Panc1 (cell line): ENCODE data around the gene NR3C1. TPM values are rescaled to one million over a fixed set of nuclear protein-coding genes. Genes with fewer than 3 reads are reported as not detected.
"Not testable (repeated sequence)": the region's sequence is repeated elsewhere in the genome, so short reads cannot be mapped to it uniquely, and the experiment has no call there.

Source experiments
- ATAC-seq: fragments of 200-7000 bp; cut with Tn5 transposase; 2 replicates; pipeline ENCODE4 v1.9.1; 2020; ENCODE audit warnings: mild to moderate bottlenecking, moderate library complexity
- BruUV-seq: library from RNA; stranded (reverse); fragments of 400-500 nt; replicated peaks from 2 replicates; lab custom pipeline; 2021; lab: Mats Ljungman, UMichigan
- CTCF ChIA-PET: fragments of 300-600 bp; sonication (Branson Sonifier 250); formaldehyde crosslinking; loops from one replicate; lab custom pipeline; 2022; ENCODE audit warnings: antibody characterized with exemption; lab: Charles Lee
- POLR2A ChIA-PET: fragments of 300-600 bp; sonication (Branson Sonifier 250); formaldehyde crosslinking; loops from one replicate; lab custom pipeline; 2022; ENCODE audit warnings: antibody characterized with exemption; lab: Charles Lee
- DNase-seq: peaks from one replicate; pipeline ENCODE4 v3.0.0-alpha.2; 2010; ENCODE audit warnings: low read depth, low spot score
- H3K27ac ChIP-seq: 2 replicates; pipeline ENCODE4 v1.5.1; 2011; ENCODE audit warnings: mild to moderate bottlenecking, low read length, inconsistent platforms
- H3K27me3 ChIP-seq: fragments of 200-500 bp; sonication (Bioruptor generic); 2 replicates; pipeline ENCODE4 v1.6.0; 2014; ENCODE audit warnings: low read length, inconsistent platforms; ENCODE audit not compliant: control insufficient read depth, insufficient read depth
- H3K36me3 ChIP-seq: fragments of 200-500 bp; sonication (Bioruptor generic); 2 replicates; pipeline ENCODE4 v1.5.1; 2014; ENCODE audit warnings: inconsistent platforms, mild to moderate bottlenecking, low read length, moderate library complexity; ENCODE audit not compliant: control insufficient read depth, insufficient read depth
- H3K4me1 ChIP-seq: 2 replicates; pipeline ENCODE4 v1.5.1; 2011; ENCODE audit warnings: inconsistent platforms, mild to moderate bottlenecking, low read length, moderate library complexity; ENCODE audit not compliant: control insufficient read depth, insufficient read depth
- H3K4me3 ChIP-seq, 2 experiments: 2 replicates each; pipeline ENCODE4 v1.5.1; 2011 to 2012; ENCODE audit warnings: low read depth in 2 of 2, low read length in 2 of 2, mild to moderate bottlenecking in 2 of 2, inconsistent platforms in 1 of 2, moderate library complexity in 1 of 2
- H3K9me3 ChIP-seq: fragments of 200-500 bp; sonication (Bioruptor generic); 2 replicates; pipeline ENCODE4 v1.5.1; 2014; ENCODE audit warnings: low read depth, mild to moderate bottlenecking, inconsistent platforms, low read length, moderate library complexity; ENCODE audit not compliant: control insufficient read depth, insufficient read depth
- POLR2AphosphoS5 ChIP-seq: IDR thresholded peaks from 2 replicates; pipeline ENCODE4 v1.6.1; 2012; ENCODE audit warnings: mild to moderate bottlenecking, low read depth, low read length, moderate library complexity
- REST ChIP-seq, 2 experiments: IDR thresholded peaks; 2 replicates each; pipeline ENCODE4 v1.6.1; 2011 to 2012; ENCODE audit warnings: low read depth in 2 of 2, control low read depth in 1 of 2, low read length in 1 of 2, mild to moderate bottlenecking in 1 of 2, moderate library complexity in 1 of 2; ENCODE audit not compliant: insufficient read depth in 1 of 2
- SIN3A ChIP-seq: IDR thresholded peaks from 2 replicates; pipeline ENCODE4 v1.6.1; 2012; ENCODE audit warnings: low read depth, mild to moderate bottlenecking, low read length, moderate library complexity, borderline replicate concordance; ENCODE audit not compliant: insufficient read depth
- TCF7L2 ChIP-seq: IDR thresholded peaks from 2 replicates; pipeline ENCODE4 v1.6.1; 2011; ENCODE audit warnings: mild to moderate bottlenecking, low read depth, low read length, inconsistent platforms
- in situ Hi-C: cut with HindIII; loops from 2 replicates; pipeline ENCODE4 v1.10.0; 2016; ENCODE audit warnings: low sequenced_read_pairs, low pct_unique_long_range_greater_than_20kb
- intact Hi-C: fragments of 100-400 bp; cut with micrococcal nuclease; formaldehyde crosslinking; loops from one replicate; pipeline ENCODE4 v1.10.0; 2022; ENCODE audit not compliant: unreplicated experiment
- total RNA-seq: library from RNA; stranded (reverse); gene quantifications from one replicate; pipeline ENCODE4 v1.2.1, GENCODE V29; 2021; ENCODE audit not compliant: unreplicated experiment
- TF ChIP-seq, protein P1 (sequence below): fragments of 450-650 bp; IDR thresholded peaks from 2 replicates; pipeline ENCODE4 v1.5.1; 2017; ENCODE audit warnings: mild to moderate bottlenecking

The NR3C1 gene
- total RNA-seq, 1 experiment from 2014 or later: 52.6 TPM

DNA sequence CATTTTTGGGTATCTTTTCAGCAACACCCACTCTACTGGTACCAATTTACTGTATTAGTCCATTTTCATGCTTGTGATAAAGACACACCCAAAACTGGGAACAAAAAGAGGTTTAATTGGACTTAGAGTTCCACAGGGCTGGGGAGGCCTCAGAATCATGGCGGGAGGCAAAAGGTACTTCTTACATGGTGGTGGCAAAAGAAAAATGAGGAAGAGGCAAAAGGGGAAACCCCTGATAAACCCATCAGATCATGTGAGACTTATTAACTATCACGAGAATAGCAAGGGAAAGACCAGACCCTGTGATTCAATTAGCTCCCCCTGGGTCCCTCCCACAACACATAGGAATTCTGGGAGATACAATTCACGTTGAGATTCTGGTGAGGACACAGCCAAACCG, 78.4 kb downstream of the NR3C1 start:
- H3K27me3 ChIP-seq, in situ Hi-C loops, H3K4me3 ChIP-seq, H3K36me3 ChIP-seq, BruUV-seq, H3K4me1 ChIP-seq, H3K27ac ChIP-seq, ATAC-seq, H3K9me3 ChIP-seq, DNase-seq, intact Hi-C loops, CTCF ChIA-PET, POLR2A ChIA-PET: not testable (repeated sequence)

DNA sequence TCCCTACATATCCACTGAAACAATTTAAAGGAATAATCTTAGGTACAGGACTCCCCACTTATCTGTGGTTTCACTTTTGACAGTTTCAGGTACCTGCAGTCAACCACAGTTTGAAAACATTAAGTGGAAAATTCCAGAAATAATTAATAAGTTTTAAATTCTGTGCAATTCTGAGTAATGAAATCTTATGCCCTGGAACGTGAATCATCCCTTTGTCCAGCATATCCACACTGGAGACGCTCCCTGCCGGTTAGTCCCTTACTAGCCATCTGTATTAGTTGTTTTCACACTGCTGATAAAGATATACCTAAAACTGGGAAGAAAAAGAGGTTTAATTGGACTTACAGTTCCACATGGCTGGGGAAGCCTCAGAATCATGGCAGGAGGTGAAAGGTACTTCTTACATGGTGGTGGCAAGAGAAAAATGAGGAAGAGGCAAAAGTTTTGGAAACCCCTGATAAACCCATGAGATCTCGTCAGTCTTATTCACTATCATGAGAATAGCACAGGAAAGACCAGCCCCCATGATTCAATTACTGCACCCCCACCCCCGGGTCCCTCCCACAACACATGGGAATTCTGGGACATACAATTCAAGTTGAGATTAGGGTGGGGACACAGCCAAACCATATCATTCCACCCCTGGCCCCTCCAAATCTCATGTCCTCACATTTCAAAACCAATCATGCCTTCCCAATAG, 80.4 kb downstream of the NR3C1 start:
- H3K27me3 ChIP-seq, H3K36me3 ChIP-seq, in situ Hi-C loops, H3K9me3 ChIP-seq, BruUV-seq, POLR2A ChIA-PET, intact Hi-C loops, CTCF ChIA-PET, H3K4me3 ChIP-seq, DNase-seq, ATAC-seq: not testable (repeated sequence)
- H3K27ac ChIP-seq: peak overlapping the region; percentile 30; the same call in 1 of the 2 replicates
- H3K4me1 ChIP-seq: 0 out of 2 replicates have a peak, but pooled peaks cover 11% of the 10 kb centered on the region

DNA sequence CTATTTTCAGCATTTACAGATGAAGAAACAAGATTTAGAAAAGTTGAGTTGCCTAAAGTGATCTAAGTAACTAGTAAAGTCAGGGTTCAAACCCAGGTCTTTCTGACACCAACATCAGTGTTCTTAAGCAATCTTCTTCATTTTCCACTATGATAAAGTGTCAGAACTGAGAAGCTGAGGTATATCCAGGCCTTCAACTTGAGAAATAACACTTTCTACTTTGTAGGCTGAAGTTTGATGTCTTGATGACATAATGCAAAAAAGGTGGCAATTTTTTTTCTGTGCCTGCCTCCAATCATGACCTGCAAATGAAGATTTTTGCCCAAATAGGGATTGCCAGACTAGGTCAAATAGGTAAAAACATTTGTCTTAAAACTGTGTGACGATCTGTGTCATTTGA, 81.3 kb downstream of the NR3C1 start:
- POLR2A ChIA-PET: no interaction called here
- intact Hi-C loops: no loop called here

More for the DNA sequence above, 81.3 kb downstream of the NR3C1 start:
- ATAC-seq (no peak), DNase-seq (no peak)
- H3K27ac ChIP-seq: no peak overlapping the region
- no peaks in the 10 kb centered on the region for H3K27me3 ChIP-seq
- H3K4me1 ChIP-seq: peaks cover 11% of the 10 kb centered on the region; the same call in 1 of the 2 replicates
- BruUV-seq: no TSS peak
- TF ChIP-seq REST (IDR thresholded peaks at IDR 0.05; ENCODE audit: insufficient read depth in 1 of 2, low read depth in 2 of 2, low read length in 1 of 2) (no peak), SIN3A (no peak), POLR2AphosphoS5 (no peak), TCF7L2 (no peak)
- TF ChIP-seq, protein P1, sequence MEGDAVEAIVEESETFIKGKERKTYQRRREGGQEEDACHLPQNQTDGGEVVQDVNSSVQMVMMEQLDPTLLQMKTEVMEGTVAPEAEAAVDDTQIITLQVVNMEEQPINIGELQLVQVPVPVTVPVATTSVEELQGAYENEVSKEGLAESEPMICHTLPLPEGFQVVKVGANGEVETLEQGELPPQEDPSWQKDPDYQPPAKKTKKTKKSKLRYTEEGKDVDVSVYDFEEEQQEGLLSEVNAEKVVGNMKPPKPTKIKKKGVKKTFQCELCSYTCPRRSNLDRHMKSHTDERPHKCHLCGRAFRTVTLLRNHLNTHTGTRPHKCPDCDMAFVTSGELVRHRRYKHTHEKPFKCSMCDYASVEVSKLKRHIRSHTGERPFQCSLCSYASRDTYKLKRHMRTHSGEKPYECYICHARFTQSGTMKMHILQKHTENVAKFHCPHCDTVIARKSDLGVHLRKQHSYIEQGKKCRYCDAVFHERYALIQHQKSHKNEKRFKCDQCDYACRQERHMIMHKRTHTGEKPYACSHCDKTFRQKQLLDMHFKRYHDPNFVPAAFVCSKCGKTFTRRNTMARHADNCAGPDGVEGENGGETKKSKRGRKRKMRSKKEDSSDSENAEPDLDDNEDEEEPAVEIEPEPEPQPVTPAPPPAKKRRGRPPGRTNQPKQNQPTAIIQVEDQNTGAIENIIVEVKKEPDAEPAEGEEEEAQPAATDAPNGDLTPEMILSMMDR: no peak
- CTCF ChIA-PET: no interaction called here
- no peaks in the 10 kb centered on the region for H3K9me3 ChIP-seq
- H3K36me3 ChIP-seq: no peaks in the 10 kb centered on the region
- no peak overlapping the region for H3K4me3 ChIP-seq
- in situ Hi-C loops: no loop called here
